GM18505 (cell line): Measurements from ENCODE around the gene CMTM2.

ENCODE experiments used
- ATAC-seq: cut with Tn5 transposase; IDR thresholded peaks from one replicate; pipeline ENCODE4 v1.9.1; 2021; ENCODE audit not compliant: unreplicated experiment
- POLR2A ChIP-seq: IDR thresholded peaks from 4 replicates; pipeline ENCODE4 v1.6.1; 2011; ENCODE audit warnings: borderline replicate concordance; ENCODE audit not compliant: insufficient read depth, insufficient read length; ENCODE audit errors: extremely low read depth

The CMTM2 gene

DNA sequence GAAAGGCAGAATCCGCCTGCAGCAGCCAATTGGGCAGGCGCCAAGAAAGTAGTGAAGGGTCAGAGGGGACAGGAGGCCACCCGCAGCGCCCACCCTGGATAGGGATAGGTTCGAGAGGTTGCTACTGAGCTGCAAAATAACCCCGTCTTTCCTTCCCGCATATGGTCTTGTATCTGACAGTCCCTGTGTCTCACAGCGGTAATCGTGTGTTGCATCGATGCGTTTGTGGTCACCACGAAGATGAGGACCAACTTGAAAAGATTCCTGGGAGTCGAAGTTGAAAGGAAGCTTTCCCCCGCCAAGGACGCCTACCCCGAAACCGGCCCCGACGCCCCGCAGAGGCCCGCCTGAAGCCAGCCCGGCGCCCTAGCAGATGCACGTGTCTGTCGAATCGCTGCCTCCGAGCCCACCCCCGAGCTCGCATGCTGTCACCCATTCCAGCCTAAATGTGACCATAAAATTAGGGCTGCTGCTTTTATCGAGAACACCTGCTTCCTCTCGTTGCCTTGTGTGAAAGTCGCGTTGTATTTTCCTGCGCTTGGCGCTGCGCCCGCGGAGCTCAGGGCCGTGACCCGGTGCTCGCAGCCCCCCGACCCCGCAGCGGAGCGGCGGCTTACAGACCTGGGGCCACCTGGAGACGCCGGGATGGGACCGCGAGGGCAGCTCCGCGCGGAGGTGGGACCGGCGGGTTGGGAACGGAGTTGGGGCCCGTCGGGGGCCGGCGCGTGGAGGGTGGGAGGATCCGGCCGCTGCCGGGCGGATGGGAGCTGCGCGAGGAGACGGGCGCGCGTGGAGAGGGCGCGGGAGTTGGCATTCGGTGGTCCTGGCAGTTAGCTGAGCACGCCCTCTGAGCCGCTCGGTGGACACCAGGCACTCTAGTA is at the start of gene CMTM2:
Gene CMTM2, plus strand, starts transcription at position 813 of the 881 bp plus-strand sequence. CDS start 145 bp downstream, outside the sequence.
- TF ChIP-seq POLR2A: no peak
- ATAC-seq: no peak

DNA sequence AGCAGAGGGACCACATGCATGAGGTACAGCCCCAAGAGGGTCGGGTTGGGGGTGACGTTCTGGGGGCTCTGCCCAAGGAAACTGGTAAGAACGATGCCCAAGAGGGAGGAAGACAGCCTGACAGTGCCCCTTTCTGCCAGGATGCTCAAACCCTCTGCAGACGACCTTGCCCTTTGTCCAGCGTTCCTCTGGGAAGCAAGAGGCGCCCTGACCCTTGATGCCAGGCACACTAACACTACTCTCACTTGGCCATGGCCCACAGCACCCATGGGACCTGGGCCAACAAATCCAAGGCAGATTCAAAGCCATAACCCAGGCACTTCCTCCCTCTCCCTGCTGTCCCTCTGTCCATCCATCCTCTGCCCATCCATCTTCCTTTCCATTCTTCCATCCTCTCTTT is 49.8 kb upstream of the CMTM2 start:
- no peak for TF ChIP-seq POLR2A

DNA sequence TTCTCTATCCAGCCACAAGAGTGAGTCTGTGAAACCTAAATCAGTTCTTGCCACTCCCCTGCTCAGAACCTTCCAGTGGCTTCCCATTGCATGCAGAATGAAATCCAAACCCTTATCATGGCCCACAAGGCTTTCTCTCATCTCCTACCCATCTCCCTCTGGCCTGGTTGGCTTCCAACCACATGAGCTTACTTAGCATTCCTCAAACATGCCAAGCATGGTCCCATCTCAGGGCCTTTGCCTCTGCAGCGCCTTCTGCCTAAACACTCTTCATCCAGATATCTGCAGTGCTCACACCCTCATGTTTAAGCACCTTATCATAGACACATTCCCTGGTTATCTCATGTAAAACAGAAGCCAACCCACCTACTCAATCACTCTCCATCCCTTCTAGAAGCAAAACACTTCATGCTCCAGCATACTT is 44.9 kb upstream of the CMTM2 start:
- no peak for TF ChIP-seq POLR2A
- ATAC-seq: no peak

More for the DNA sequence above, 49.8 kb upstream of the CMTM2 start:
- no peak for ATAC-seq

- no peak for TF ChIP-seq POLR2A
- ATAC-seq: no peak
These were observed 42.7 kb upstream of the CMTM2 start for GRCh38 chr16:66536525-66536924.

GRCh38 chr16:66537236-66537635 is 42.0 kb upstream of the CMTM2 start:
- TF ChIP-seq POLR2A: no peak
- ATAC-seq: no peak

DNA sequence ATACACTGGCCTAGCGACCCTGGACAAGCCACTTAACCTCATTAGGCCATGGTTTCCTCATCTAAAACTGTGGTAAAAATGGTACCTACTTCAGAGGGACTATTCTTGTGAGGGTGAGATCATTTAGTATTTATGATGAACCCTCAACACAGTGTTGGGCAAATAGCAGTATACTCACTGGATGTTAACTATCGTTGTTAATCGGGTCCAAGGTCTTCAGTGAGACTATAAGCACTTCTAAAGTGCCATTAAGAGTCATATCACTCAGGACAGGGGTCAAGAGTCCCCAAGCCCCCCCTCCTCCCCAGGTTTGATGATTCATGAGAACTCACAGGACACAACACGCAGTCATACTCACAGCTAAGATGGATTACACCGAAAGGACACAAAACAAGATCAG is 40.4 kb upstream of the CMTM2 start:
- ATAC-seq: no peak
- TF ChIP-seq POLR2A: no peak

DNA sequence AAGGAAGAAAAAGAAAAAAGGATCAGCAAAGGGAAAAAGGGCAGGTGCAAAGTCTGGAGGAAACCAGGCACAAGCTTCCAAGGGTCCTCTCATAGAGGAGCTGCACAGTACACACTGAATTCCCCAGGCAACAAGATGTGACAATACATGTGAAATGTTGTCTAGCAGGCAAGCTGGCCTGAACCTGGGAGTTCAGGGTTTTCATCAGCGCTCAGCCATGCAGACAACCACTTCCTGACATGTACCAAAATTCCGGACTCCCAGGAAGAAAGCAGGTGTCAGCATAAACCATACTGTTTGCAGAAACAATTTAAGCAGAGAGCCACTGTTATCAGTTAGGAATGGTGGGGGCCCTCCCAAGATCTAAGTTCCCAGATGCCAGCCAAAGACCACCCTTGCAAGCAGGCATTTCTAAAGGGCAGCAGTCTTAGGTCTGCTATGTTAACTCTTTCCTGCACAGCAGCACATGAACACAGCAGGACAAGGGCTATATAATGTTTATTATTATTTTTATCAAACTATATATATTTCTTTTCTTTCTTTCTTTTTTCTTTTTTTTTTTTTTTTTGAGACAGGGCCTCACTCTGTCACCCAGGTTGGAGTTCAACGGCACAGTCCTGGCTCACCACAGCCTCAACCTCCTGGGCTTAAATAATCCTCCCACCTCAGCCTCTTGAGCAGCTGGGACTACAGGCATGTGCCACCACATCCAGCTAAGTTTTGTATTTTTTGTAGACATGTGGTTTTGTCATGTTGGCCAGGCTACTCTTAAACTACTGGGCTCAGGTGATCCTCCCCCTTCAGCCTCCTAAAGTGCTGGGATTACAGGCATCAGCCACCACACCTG is 39.4 kb upstream of the CMTM2 start:
- ATAC-seq: peak; percentile 66
- TF ChIP-seq POLR2A: no peak

GRCh38 chr16:66541388-66542355 is 37.6 kb upstream of the CMTM2 start:
- no peak for ATAC-seq
- no peak for TF ChIP-seq POLR2A

GRCh38 chr16:66542396-66542795 is 36.9 kb upstream of the CMTM2 start:
- no peak for ATAC-seq
- no peak for TF ChIP-seq POLR2A

GRCh38 chr16:66543541-66543940 is 35.7 kb upstream of the CMTM2 start:
- no peak for TF ChIP-seq POLR2A
- no peak for ATAC-seq

GRCh38 chr16:66544016-66544757 is 35.1 kb upstream of the CMTM2 start:
- TF ChIP-seq POLR2A: no peak
- no peak for ATAC-seq
